ENCODE data around the gene GPX4.

GRCh38 chr19:1080360-1081161, 23.2 kb upstream of the GPX4 start:
- TF ChIP-seq, protein P1, sequence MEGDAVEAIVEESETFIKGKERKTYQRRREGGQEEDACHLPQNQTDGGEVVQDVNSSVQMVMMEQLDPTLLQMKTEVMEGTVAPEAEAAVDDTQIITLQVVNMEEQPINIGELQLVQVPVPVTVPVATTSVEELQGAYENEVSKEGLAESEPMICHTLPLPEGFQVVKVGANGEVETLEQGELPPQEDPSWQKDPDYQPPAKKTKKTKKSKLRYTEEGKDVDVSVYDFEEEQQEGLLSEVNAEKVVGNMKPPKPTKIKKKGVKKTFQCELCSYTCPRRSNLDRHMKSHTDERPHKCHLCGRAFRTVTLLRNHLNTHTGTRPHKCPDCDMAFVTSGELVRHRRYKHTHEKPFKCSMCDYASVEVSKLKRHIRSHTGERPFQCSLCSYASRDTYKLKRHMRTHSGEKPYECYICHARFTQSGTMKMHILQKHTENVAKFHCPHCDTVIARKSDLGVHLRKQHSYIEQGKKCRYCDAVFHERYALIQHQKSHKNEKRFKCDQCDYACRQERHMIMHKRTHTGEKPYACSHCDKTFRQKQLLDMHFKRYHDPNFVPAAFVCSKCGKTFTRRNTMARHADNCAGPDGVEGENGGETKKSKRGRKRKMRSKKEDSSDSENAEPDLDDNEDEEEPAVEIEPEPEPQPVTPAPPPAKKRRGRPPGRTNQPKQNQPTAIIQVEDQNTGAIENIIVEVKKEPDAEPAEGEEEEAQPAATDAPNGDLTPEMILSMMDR (IDR thresholded peaks at IDR 0.05 in 8 of 11, conservative IDR thresholded peaks at IDR 0.05 in 3 of 11) = no peak
- no peak for TF ChIP-seq POLR2A (IDR thresholded peaks at IDR 0.05)

Data from spleen (tissue), 7 donors.